KMS-11 (cell line): ENCODE results near the gene ZFP3.

Source experiments
- H2AFZ ChIP-seq: fragments of 200-600 bp; sonication (generic); 2 replicates; pipeline ENCODE4 v1.6.1; 2016; ENCODE audit warnings: antibody characterized with exemption, mixed run types, low read depth
- H3K27ac ChIP-seq: fragments of 200-600 bp; sonication (generic); 2 replicates; pipeline ENCODE4 v1.6.1; 2016; ENCODE audit warnings: mild to moderate bottlenecking, mixed run types
- H3K27me3 ChIP-seq: fragments of 200-600 bp; sonication (generic); 2 replicates; pipeline ENCODE4 v1.6.1; 2017; ENCODE audit warnings: mild to moderate bottlenecking, low read depth, mixed run types, moderate library complexity; ENCODE audit not compliant: insufficient read depth
- H3K36me3 ChIP-seq: fragments of 200-600 bp; sonication (generic); 2 replicates; pipeline ENCODE4 v1.6.1; 2017; ENCODE audit warnings: mild to moderate bottlenecking, mixed run types; ENCODE audit not compliant: insufficient read depth
- H3K4me1 ChIP-seq: fragments of 200-600 bp; sonication (generic); 2 replicates; pipeline ENCODE4 v1.6.1; 2016; ENCODE audit warnings: mild to moderate bottlenecking, low read depth, mixed run types; ENCODE audit not compliant: poor library complexity, severe bottlenecking
- H3K4me2 ChIP-seq: fragments of 200-600 bp; sonication (generic); 2 replicates; pipeline ENCODE4 v1.7.0; 2016; ENCODE audit warnings: mild to moderate bottlenecking, mixed run types
- H3K4me3 ChIP-seq: fragments of 200-600 bp; sonication (generic); IDR thresholded peaks from 2 replicates; pipeline ENCODE4 v1.6.1; 2017; ENCODE audit warnings: low read depth, low read length, mixed read lengths; ENCODE audit not compliant: insufficient read depth
- H3K79me2 ChIP-seq: fragments of 200-600 bp; sonication (generic); 2 replicates; pipeline ENCODE4 v1.6.1; 2016; ENCODE audit warnings: low read depth, mixed run types; ENCODE audit not compliant: insufficient read depth
- H3K9ac ChIP-seq: fragments of 200-600 bp; sonication (generic); 2 replicates; pipeline ENCODE4 v1.6.1; 2016; ENCODE audit warnings: mild to moderate bottlenecking, mixed run types
- H4K20me1 ChIP-seq: fragments of 200-600 bp; sonication (generic); 2 replicates; pipeline ENCODE4 v1.6.1; 2016; ENCODE audit warnings: mild to moderate bottlenecking, mixed run types; ENCODE audit not compliant: insufficient read depth
- TF ChIP-seq, protein P1 (sequence below): fragments of 200-600 bp; sonication (generic); conservative IDR thresholded peaks from 2 replicates; pipeline ENCODE4 v1.6.1; 2017; ENCODE audit warnings: low read depth, mild to moderate bottlenecking, antibody characterized with exemption, low read length, moderate library complexity, mixed read lengths

ZFP3 gene

DNA sequence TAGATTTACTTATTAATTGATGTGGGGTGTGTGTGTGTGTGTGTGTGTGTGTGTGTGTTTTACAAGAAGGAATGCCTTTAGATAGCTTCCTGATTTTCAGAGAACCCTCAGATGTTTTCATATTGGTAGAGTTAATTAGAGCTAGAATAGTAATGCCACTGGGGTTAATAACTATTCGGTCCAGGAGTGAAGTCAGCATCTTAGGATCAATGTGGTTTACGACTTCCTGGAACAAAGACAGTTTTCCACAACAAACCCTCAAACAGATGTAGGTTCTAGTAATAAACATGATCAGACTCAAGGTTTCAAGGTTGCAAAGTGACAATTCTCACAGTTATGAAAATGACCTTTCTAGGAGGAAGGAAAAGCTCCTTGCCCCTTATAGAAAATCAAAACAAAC is 30.8 kb upstream of the ZFP3 start:
- H3K4me2 ChIP-seq, result no peak overlapping the region
- H3K27me3 ChIP-seq, result no peaks in the 10 kb centered on the region
- H3K9ac ChIP-seq, result no peak overlapping the region
- H4K20me1 ChIP-seq, result no peaks in the 10 kb centered on the region
- H3K79me2 ChIP-seq, result no peaks in the 10 kb centered on the region
- no peak overlapping the region for H3K4me3 ChIP-seq
- no peak overlapping the region for H2AFZ ChIP-seq
- TF ChIP-seq, protein P1, sequence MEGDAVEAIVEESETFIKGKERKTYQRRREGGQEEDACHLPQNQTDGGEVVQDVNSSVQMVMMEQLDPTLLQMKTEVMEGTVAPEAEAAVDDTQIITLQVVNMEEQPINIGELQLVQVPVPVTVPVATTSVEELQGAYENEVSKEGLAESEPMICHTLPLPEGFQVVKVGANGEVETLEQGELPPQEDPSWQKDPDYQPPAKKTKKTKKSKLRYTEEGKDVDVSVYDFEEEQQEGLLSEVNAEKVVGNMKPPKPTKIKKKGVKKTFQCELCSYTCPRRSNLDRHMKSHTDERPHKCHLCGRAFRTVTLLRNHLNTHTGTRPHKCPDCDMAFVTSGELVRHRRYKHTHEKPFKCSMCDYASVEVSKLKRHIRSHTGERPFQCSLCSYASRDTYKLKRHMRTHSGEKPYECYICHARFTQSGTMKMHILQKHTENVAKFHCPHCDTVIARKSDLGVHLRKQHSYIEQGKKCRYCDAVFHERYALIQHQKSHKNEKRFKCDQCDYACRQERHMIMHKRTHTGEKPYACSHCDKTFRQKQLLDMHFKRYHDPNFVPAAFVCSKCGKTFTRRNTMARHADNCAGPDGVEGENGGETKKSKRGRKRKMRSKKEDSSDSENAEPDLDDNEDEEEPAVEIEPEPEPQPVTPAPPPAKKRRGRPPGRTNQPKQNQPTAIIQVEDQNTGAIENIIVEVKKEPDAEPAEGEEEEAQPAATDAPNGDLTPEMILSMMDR, result no peak
- no peaks in the 10 kb centered on the region for H3K36me3 ChIP-seq
- no peaks in the 10 kb centered on the region for H3K4me1 ChIP-seq
- no peak overlapping the region for H3K27ac ChIP-seq

DNA sequence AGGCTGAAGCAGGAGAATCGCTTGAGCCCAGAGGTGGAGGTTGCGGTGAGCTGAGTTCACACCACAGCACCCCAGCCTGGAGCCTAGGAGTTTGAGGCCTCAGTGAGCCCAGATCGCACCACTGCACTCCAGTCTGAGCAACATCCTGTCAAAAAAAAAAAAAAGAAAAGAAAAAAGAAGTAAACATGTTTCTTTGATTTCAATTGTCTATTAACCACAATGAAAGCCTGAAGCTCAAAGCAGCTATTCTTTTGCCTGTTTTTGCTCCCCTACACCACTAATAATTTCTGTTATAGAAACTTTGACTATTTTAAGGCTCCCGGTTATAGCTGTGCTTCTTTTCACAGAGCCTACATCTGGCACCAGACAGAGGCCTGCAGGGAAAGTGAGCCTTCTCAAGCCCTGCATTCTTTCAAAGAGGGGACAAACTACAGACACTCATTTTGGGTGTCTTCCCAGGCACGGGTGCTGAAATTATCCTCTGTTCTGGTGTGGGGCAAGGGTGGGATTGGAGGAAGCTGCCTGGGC is 28.9 kb upstream of the ZFP3 start:
- H3K4me3 ChIP-seq, result no peak overlapping the region
- TF ChIP-seq, protein P1, result no peak
- H4K20me1 ChIP-seq, result no peaks in the 10 kb centered on the region
- no peaks in the 10 kb centered on the region for H3K27me3 ChIP-seq
- H3K36me3 ChIP-seq, result no peaks in the 10 kb centered on the region
- H3K9ac ChIP-seq, result no peak overlapping the region
- no peak overlapping the region for H3K27ac ChIP-seq
- H2AFZ ChIP-seq, result no peak overlapping the region
- no peaks in the 10 kb centered on the region for H3K4me1 ChIP-seq
- no peaks in the 10 kb centered on the region for H3K79me2 ChIP-seq
- H3K4me2 ChIP-seq, result no peak overlapping the region

DNA sequence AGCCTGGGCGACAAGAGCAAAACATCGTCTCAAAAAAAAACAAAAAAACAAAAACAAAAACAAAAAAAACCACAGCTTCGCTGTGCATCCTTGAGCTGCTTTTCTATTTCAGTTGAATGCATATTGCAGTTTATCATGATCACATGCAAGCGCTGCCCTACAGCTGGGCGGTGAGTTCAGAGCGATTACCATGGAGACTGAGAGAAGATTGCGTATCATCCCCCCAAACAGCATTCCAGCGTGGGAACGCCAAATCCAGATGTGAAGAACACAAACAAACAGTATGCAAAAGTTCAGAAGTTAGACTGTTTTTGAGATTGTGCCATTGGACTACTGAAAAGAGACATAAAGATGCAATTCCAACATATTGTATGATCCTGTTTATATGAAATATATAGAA is 28.0 kb upstream of the ZFP3 start:
- H4K20me1 ChIP-seq, result no peaks in the 10 kb centered on the region
- no peaks in the 10 kb centered on the region for H3K27me3 ChIP-seq
- no peaks in the 10 kb centered on the region for H3K36me3 ChIP-seq
- H3K4me2 ChIP-seq, result no peak overlapping the region
- TF ChIP-seq, protein P1, result no peak
- H3K27ac ChIP-seq, result no peak overlapping the region
- H2AFZ ChIP-seq, result no peak overlapping the region
- no peak overlapping the region for H3K4me3 ChIP-seq
- no peaks in the 10 kb centered on the region for H3K79me2 ChIP-seq
- H3K9ac ChIP-seq, result no peak overlapping the region
- no peaks in the 10 kb centered on the region for H3K4me1 ChIP-seq

DNA sequence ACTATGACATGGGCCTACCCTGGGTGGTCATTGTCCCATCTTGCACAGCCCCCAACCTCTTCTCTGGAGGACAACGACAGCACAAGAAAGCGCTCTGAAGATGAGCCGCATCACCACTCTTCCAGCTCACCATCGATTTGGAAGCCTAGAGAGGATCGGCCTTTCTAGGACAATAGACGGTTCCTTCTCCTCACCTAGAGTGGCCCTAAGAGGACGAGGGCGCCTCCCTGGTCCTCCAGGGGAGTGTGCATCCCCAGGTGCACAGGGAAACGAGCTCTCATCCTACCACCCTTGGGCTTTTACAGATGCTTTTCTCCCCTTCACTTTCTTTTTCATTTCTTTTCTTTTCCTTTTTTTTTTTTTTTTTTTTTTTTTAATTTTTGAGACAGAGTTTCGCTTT is 22.7 kb upstream of the ZFP3 start:
- Histone ChIP-seq H4K20me1 (no peaks in the 10 kb centered on the region), H2AFZ (no peak overlapping the region), H3K27ac (no peak overlapping the region), H3K36me3 (no peaks in the 10 kb centered on the region), H3K79me2 (no peaks in the 10 kb centered on the region), H3K27me3 (no peaks in the 10 kb centered on the region), H3K9ac (no peak overlapping the region), H3K4me1 (no peaks in the 10 kb centered on the region), H3K4me3 (no peak overlapping the region), H3K4me2 (no peak overlapping the region)
- TF ChIP-seq, protein P1, result no peak
